ENCODE results near the gene PLCB4. TPM values are rescaled to one million over a fixed set of nuclear protein-coding genes. Genes with fewer than 3 reads are reported as not detected.

The PLCB4 gene
- total RNA-seq, 2 experiments from 2014 or later, result not detected

GRCh38 chr20:9246731-9247130, 177.8 kb downstream of the PLCB4 start:
- Mint-ChIP-seq H3K36me3 (ENCODE audit: low read depth) (no peaks in the 10 kb centered on the region), H3K4me1 (no peaks in the 10 kb centered on the region), H3K27me3 (no peaks in the 10 kb centered on the region), H3K9me3 (no peaks in the 10 kb centered on the region), H3K27ac (no peak overlapping the region), H3K4me3 (no peak overlapping the region)
- ChIA-PET POLR2A (no interaction called here), CTCF (no interaction called here)
- DNase-seq, result no peak

GRCh38 chr20:9250511-9250910, 181.6 kb downstream of the PLCB4 start:
- CTCF ChIA-PET, result no interaction called here
- Mint-ChIP-seq H3K9me3 (peaks cover 2% of the 10 kb centered on the region), H3K36me3 (ENCODE audit: low read depth) (no peaks in the 10 kb centered on the region), H3K27me3 (no peaks in the 10 kb centered on the region), H3K4me1 (no peaks in the 10 kb centered on the region), H3K27ac (no peak overlapping the region), H3K4me3 (no peak overlapping the region)
- POLR2A ChIA-PET, result no interaction called here
- DNase-seq, result no peak

- no peaks in the 10 kb centered on the region for H3K36me3 Mint-ChIP-seq (ENCODE audit: low read depth)
- ChIA-PET CTCF (no interaction called here), POLR2A (no interaction called here)
- peaks cover 2% of the 10 kb centered on the region for H3K9me3 Mint-ChIP-seq
- no peak overlapping the region for H3K4me3 Mint-ChIP-seq
- no peak overlapping the region for H3K27ac Mint-ChIP-seq
- H3K4me1 Mint-ChIP-seq, result no peaks in the 10 kb centered on the region
- H3K27me3 Mint-ChIP-seq, result no peaks in the 10 kb centered on the region
- no peak for DNase-seq
Measured at GRCh38 chr20:9253006-9253539, 184.2 kb downstream of the PLCB4 start.

GRCh38 chr20:9255171-9255570, 186.3 kb downstream of the PLCB4 start:
- H3K4me1 Mint-ChIP-seq, result no peaks in the 10 kb centered on the region
- CTCF ChIA-PET, result no interaction called here
- H3K27ac Mint-ChIP-seq, result no peak overlapping the region
- H3K36me3 Mint-ChIP-seq (ENCODE audit: low read depth), result no peaks in the 10 kb centered on the region
- no peaks in the 10 kb centered on the region for H3K27me3 Mint-ChIP-seq
- H3K9me3 Mint-ChIP-seq, result peaks cover 2% of the 10 kb centered on the region
- POLR2A ChIA-PET, result no interaction called here
- no peak for DNase-seq
- no peak overlapping the region for H3K4me3 Mint-ChIP-seq

- POLR2A ChIA-PET, result no interaction called here
- H3K4me3 Mint-ChIP-seq, result no peak overlapping the region
- H3K4me1 Mint-ChIP-seq, result no peaks in the 10 kb centered on the region
- H3K36me3 Mint-ChIP-seq (ENCODE audit: low read depth), result no peaks in the 10 kb centered on the region
- no peak for DNase-seq
- H3K27me3 Mint-ChIP-seq, result no peaks in the 10 kb centered on the region
- H3K9me3 Mint-ChIP-seq, result peaks cover 2% of the 10 kb centered on the region
- no peak overlapping the region for H3K27ac Mint-ChIP-seq
- CTCF ChIA-PET, result no interaction called here
Measured at GRCh38 chr20:9256393-9256792, 187.5 kb downstream of the PLCB4 start.

- POLR2A ChIA-PET, result no interaction called here
- no peak for DNase-seq
- H3K27ac Mint-ChIP-seq, result no peak overlapping the region
- H3K27me3 Mint-ChIP-seq, result no peaks in the 10 kb centered on the region
- H3K4me3 Mint-ChIP-seq, result no peak overlapping the region
- no peaks in the 10 kb centered on the region for H3K9me3 Mint-ChIP-seq
- H3K36me3 Mint-ChIP-seq (ENCODE audit: low read depth), result no peaks in the 10 kb centered on the region
- CTCF ChIA-PET, result no interaction called here
- H3K4me1 Mint-ChIP-seq, result no peaks in the 10 kb centered on the region
Measured at GRCh38 chr20:9258901-9259300, 190.0 kb downstream of the PLCB4 start.

GRCh38 chr20:9260027-9260426, 191.1 kb downstream of the PLCB4 start:
- Mint-ChIP-seq H3K36me3 (ENCODE audit: low read depth) (no peaks in the 10 kb centered on the region), H3K27me3 (no peaks in the 10 kb centered on the region), H3K27ac (no peak overlapping the region), H3K4me3 (no peak overlapping the region), H3K9me3 (no peaks in the 10 kb centered on the region), H3K4me1 (no peaks in the 10 kb centered on the region)
- POLR2A ChIA-PET, result no interaction called here
- CTCF ChIA-PET, result no interaction called here
- DNase-seq, result no peak

GRCh38 chr20:9261781-9262180, 192.9 kb downstream of the PLCB4 start:
- CTCF ChIA-PET, result no interaction called here
- POLR2A ChIA-PET, result no interaction called here
- no peaks in the 10 kb centered on the region for H3K9me3 Mint-ChIP-seq
- no peaks in the 10 kb centered on the region for H3K4me1 Mint-ChIP-seq
- no peak for DNase-seq
- no peak overlapping the region for H3K27ac Mint-ChIP-seq
- H3K27me3 Mint-ChIP-seq, result no peaks in the 10 kb centered on the region
- H3K36me3 Mint-ChIP-seq (ENCODE audit: low read depth), result no peaks in the 10 kb centered on the region
- H3K4me3 Mint-ChIP-seq, result no peak overlapping the region

GRCh38 chr20:9262653-9263194, 193.8 kb downstream of the PLCB4 start:
- H3K4me1 Mint-ChIP-seq, result no peaks in the 10 kb centered on the region
- H3K27ac Mint-ChIP-seq, result no peak overlapping the region
- H3K9me3 Mint-ChIP-seq, result no peaks in the 10 kb centered on the region
- no peak overlapping the region for H3K4me3 Mint-ChIP-seq
- H3K36me3 Mint-ChIP-seq (ENCODE audit: low read depth), result no peaks in the 10 kb centered on the region
- ChIA-PET CTCF (no interaction called here), POLR2A (no interaction called here)
- DNase-seq, result no peak
- no peaks in the 10 kb centered on the region for H3K27me3 Mint-ChIP-seq

GRCh38 chr20:9269280-9269971, 200.5 kb downstream of the PLCB4 start:
- Mint-ChIP-seq H3K27ac (no peak overlapping the region), H3K9me3 (no peaks in the 10 kb centered on the region), H3K27me3 (no peaks in the 10 kb centered on the region), H3K4me1 (no peaks in the 10 kb centered on the region), H3K36me3 (ENCODE audit: low read depth) (no peaks in the 10 kb centered on the region), H3K4me3 (no peak overlapping the region)
- no peak for DNase-seq
- ChIA-PET CTCF (no interaction called here), POLR2A (no interaction called here)

- no peak for DNase-seq
- ChIA-PET POLR2A (no interaction called here), CTCF (no interaction called here)
- H3K4me1 Mint-ChIP-seq, result no peaks in the 10 kb centered on the region
- no peaks in the 10 kb centered on the region for H3K36me3 Mint-ChIP-seq (ENCODE audit: low read depth)
- H3K9me3 Mint-ChIP-seq, result no peaks in the 10 kb centered on the region
- no peaks in the 10 kb centered on the region for H3K27me3 Mint-ChIP-seq
- H3K27ac Mint-ChIP-seq, result no peak overlapping the region
- no peak overlapping the region for H3K4me3 Mint-ChIP-seq
Measured at GRCh38 chr20:9270831-9271230, 201.9 kb downstream of the PLCB4 start.

- H3K4me1 Mint-ChIP-seq, result no peaks in the 10 kb centered on the region
- ChIA-PET POLR2A (no interaction called here), CTCF (no interaction called here)
- no peak for DNase-seq
- H3K27me3 Mint-ChIP-seq, result no peaks in the 10 kb centered on the region
- H3K27ac Mint-ChIP-seq, result no peak overlapping the region
- H3K9me3 Mint-ChIP-seq, result peaks cover 6% of the 10 kb centered on the region
- H3K36me3 Mint-ChIP-seq (ENCODE audit: low read depth), result no peaks in the 10 kb centered on the region
- H3K4me3 Mint-ChIP-seq, result no peak overlapping the region
Measured at GRCh38 chr20:9276966-9277468, 208.1 kb downstream of the PLCB4 start.

- no peak for DNase-seq
- H3K27me3 Mint-ChIP-seq, result no peaks in the 10 kb centered on the region
Measured at GRCh38 chr20:9279918-9280401, 211.1 kb downstream of the PLCB4 start.

GRCh38 chr20:9280666-9281065, 211.8 kb downstream of the PLCB4 start:
- H3K27me3 Mint-ChIP-seq, result no peaks in the 10 kb centered on the region
- H3K9me3 Mint-ChIP-seq, result peaks cover 6% of the 10 kb centered on the region
- POLR2A ChIA-PET, result no interaction called here
- no peaks in the 10 kb centered on the region for H3K36me3 Mint-ChIP-seq (ENCODE audit: low read depth)
- H3K4me3 Mint-ChIP-seq, result no peak overlapping the region
- DNase-seq, result no peak
- no peak overlapping the region for H3K27ac Mint-ChIP-seq
- CTCF ChIA-PET, result no interaction called here
- no peaks in the 10 kb centered on the region for H3K4me1 Mint-ChIP-seq

More at GRCh38 chr20:9279918-9280401, 211.1 kb downstream of the PLCB4 start:
- POLR2A ChIA-PET, result no interaction called here
- Mint-ChIP-seq H3K4me3 (no peak overlapping the region), H3K4me1 (no peaks in the 10 kb centered on the region), H3K36me3 (ENCODE audit: low read depth) (no peaks in the 10 kb centered on the region), H3K27ac (no peak overlapping the region), H3K9me3 (peaks cover 6% of the 10 kb centered on the region)
- CTCF ChIA-PET, result no interaction called here

Measured in activated CD4-positive, alpha-beta memory T cell treated with anti-CD3 and anti-CD28 coated beads, Interleukin-2, amount 10 ng/mL, durations not matched to agents 7 days and 5 days (primary cell).